Erythroblast (primary cell): ENCODE results near the gene SNED1.

Experiments
- GATA1 ChIP-seq: IDR thresholded peaks from 2 replicates; pipeline ENCODE4 v1.6.1; 2011; ENCODE audit warnings: low read depth, mild to moderate bottlenecking, control low read depth, low read length, moderate library complexity
- POLR2A ChIP-seq: IDR thresholded peaks from 2 replicates; pipeline ENCODE4 v1.6.1; 2011; ENCODE audit warnings: mild to moderate bottlenecking, low read length

DNA sequence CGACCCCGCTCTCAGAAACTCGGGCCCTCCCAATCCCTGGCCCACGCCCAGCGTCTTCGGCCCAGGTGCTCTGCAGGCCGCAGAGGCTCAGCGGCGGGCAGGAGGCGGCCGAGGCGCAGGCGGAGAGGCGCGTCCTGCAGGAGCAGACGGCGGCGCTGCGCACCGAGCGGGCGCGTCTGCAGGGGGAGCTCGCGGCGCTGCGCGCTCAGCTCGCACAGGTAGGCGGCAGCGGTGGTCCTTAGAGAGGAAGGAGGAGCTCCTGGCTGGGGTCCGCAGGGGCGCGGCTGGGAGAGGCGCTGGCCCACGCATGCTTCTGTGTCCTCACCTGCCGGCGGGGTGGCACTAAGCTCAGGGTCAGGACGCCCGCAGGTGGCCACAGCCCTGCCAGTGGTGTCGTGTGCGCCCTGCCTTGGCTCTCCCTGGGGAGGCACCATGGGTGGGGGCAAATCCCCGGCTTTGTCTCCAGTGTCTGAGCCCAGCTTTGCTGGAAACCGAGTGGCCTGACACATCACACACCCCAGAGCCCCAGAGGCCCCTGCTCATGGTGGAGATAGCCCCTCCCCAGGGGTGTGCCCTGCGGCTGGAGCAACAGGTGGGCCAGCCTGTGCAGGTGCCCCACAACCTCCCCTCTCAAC lies 14.9 kb upstream of the SNED1 start:
- TF ChIP-seq POLR2A (no peak), GATA1 (no peak)
